Astrocyte (in vitro differentiated cells and primary cell): ENCODE measurements around the gene UBLCP1. TPM values are rescaled to one million over a fixed set of nuclear protein-coding genes. Genes with fewer than 3 reads are reported as not detected.
"Not testable (repeated sequence)": the region's sequence is repeated elsewhere in the genome, so short reads cannot be mapped to it uniquely, and the experiment has no call there.

Experiments used
- DNase-seq: peaks from one replicate; pipeline ENCODE4 v3.0.0-alpha.2; 2010; ENCODE audit warnings: low read depth
- FAIRE-seq: peaks from 2 replicates; lab custom pipeline; 2011; peaks lifted over from hg19 to GRCh38; lab: Jason Lieb, UNC
- H2AFZ ChIP-seq: 2 replicates; pipeline ENCODE4 v1.6.0; 2012; ENCODE audit warnings: low read depth, low read length, inconsistent platforms
- H3K27ac ChIP-seq: 2 replicates; pipeline ENCODE4 v1.5.1; 2011; ENCODE audit warnings: low read depth, low read length, inconsistent platforms
- H3K27me3 ChIP-seq: 2 replicates; pipeline ENCODE4 v1.6.0; 2011; ENCODE audit warnings: low read length, inconsistent platforms; ENCODE audit not compliant: insufficient read depth
- H3K36me3 ChIP-seq: 2 replicates; pipeline ENCODE4 v1.5.1; 2011; ENCODE audit warnings: low read length, inconsistent platforms; ENCODE audit not compliant: insufficient read depth
- H3K4me1 ChIP-seq: 2 replicates; pipeline ENCODE4 v1.5.1; 2011; ENCODE audit warnings: low read length, inconsistent platforms; ENCODE audit not compliant: insufficient read depth
- H3K4me2 ChIP-seq: 2 replicates; pipeline ENCODE4 v1.6.0; 2012; ENCODE audit warnings: low read length, inconsistent platforms
- H3K4me3 ChIP-seq: 2 replicates; pipeline ENCODE4 v1.5.1; 2011; ENCODE audit warnings: low read depth, mild to moderate bottlenecking, low read length, inconsistent platforms; ENCODE audit not compliant: insufficient read depth
- H3K79me2 ChIP-seq: 2 replicates; pipeline ENCODE4 v1.6.0; 2012; ENCODE audit warnings: mild to moderate bottlenecking, low read length, inconsistent platforms; ENCODE audit not compliant: insufficient read depth
- H3K9ac ChIP-seq: 2 replicates; pipeline ENCODE4 v1.6.0; 2012; ENCODE audit warnings: mild to moderate bottlenecking, low read length, inconsistent platforms
- H3K9me3 ChIP-seq: 2 replicates; pipeline ENCODE4 v1.5.1; 2012; ENCODE audit warnings: low read depth, mild to moderate bottlenecking, low read length, inconsistent platforms; ENCODE audit not compliant: insufficient read depth
- H4K20me1 ChIP-seq: 2 replicates; pipeline ENCODE4 v1.6.0; 2012; ENCODE audit warnings: low read length, inconsistent platforms; ENCODE audit not compliant: insufficient read depth
- H3K27ac Mint-ChIP-seq: one replicate; pipeline ENCODE4 v1.8.0; 2021; ENCODE audit warnings: mild to moderate bottlenecking, mixed read lengths; ENCODE audit not compliant: unreplicated experiment
- H3K27me3 Mint-ChIP-seq: one replicate; pipeline ENCODE4 v1.8.0; 2021; ENCODE audit warnings: low read depth, mixed read lengths; ENCODE audit not compliant: unreplicated experiment
- H3K36me3 Mint-ChIP-seq: one replicate; pipeline ENCODE4 v1.8.0; 2021; ENCODE audit warnings: low read depth, mixed read lengths; ENCODE audit not compliant: unreplicated experiment
- H3K4me1 Mint-ChIP-seq: one replicate; pipeline ENCODE4 v1.8.0; 2021; ENCODE audit warnings: low read depth, mixed read lengths; ENCODE audit not compliant: unreplicated experiment
- H3K4me3 Mint-ChIP-seq: one replicate; pipeline ENCODE4 v1.8.0; 2021; ENCODE audit warnings: mild to moderate bottlenecking, moderate library complexity, mixed read lengths; ENCODE audit not compliant: unreplicated experiment
- H3K9me3 Mint-ChIP-seq: one replicate; pipeline ENCODE4 v1.8.0; 2021; ENCODE audit warnings: mild to moderate bottlenecking, mixed read lengths; ENCODE audit not compliant: unreplicated experiment
- EZH2 ChIP-seq: IDR thresholded peaks from 2 replicates; pipeline ENCODE4 v1.6.1; 2012; ENCODE audit warnings: mild to moderate bottlenecking, low read length, inconsistent platforms; ENCODE audit not compliant: insufficient read depth
- total RNA-seq: library from RNA; stranded (reverse); gene quantifications from 2 replicates; pipeline ENCODE4 v1.2.1, GENCODE V29; 2021
- TF ChIP-seq, protein P1 (sequence below): IDR thresholded peaks from 2 replicates; pipeline ENCODE4 v1.5.1; 2011; ENCODE audit warnings: low read depth, mild to moderate bottlenecking, inconsistent platforms, low read length, moderate library complexity; ENCODE audit not compliant: insufficient read depth

UBLCP1 gene
- total RNA-seq, 1 donor from 2014 or later: 31.3 TPM

GRCh38 chr5:159301466-159301865, 38.4 kb downstream of the UBLCP1 start:
- H3K36me3 ChIP-seq: no peaks in the 10 kb centered on the region
- H3K79me2 ChIP-seq: no peaks in the 10 kb centered on the region
- FAIRE-seq: no peak

GRCh38 chr5:159301929-159302860, 39.1 kb downstream of the UBLCP1 start:
- not testable (repeated sequence) for H4K20me1 ChIP-seq, DNase-seq, H3K4me3 Mint-ChIP-seq, H3K36me3 ChIP-seq, H3K4me3 ChIP-seq, H3K4me1 ChIP-seq, H3K4me1 Mint-ChIP-seq, H3K9ac ChIP-seq, H3K36me3 Mint-ChIP-seq, H3K4me2 ChIP-seq, H2AFZ ChIP-seq, H3K27ac ChIP-seq, FAIRE-seq, H3K27me3 ChIP-seq, H3K79me2 ChIP-seq
- H3K9me3 ChIP-seq: peaks cover 19% of the 10 kb centered on the region
- Mint-ChIP-seq H3K9me3 (peaks cover 32% of the 10 kb centered on the region), H3K27me3 (peaks cover 15% of the 10 kb centered on the region), H3K27ac (peak overlapping the region; percentile 93)

More at GRCh38 chr5:159301466-159301865, 38.4 kb downstream of the UBLCP1 start:
- Mint-ChIP-seq H3K27ac (no peak overlapping the region), H3K9me3 (peaks cover 34% of the 10 kb centered on the region), H3K4me1 (peaks cover 3% of the 10 kb centered on the region), H3K36me3 (peaks cover 4% of the 10 kb centered on the region), H3K4me3 (no peak overlapping the region), H3K27me3 (peaks cover 14% of the 10 kb centered on the region)
- Histone ChIP-seq H4K20me1 (no peaks in the 10 kb centered on the region), H3K4me1 (no peaks in the 10 kb centered on the region), H3K27ac (no peak overlapping the region), H3K4me2 (no peak overlapping the region), H3K9me3 (peaks cover 19% of the 10 kb centered on the region), H3K27me3 (no peaks in the 10 kb centered on the region), H3K9ac (no peak overlapping the region), H2AFZ (no peak overlapping the region), H3K4me3 (no peak overlapping the region)
- TF ChIP-seq, protein P1, sequence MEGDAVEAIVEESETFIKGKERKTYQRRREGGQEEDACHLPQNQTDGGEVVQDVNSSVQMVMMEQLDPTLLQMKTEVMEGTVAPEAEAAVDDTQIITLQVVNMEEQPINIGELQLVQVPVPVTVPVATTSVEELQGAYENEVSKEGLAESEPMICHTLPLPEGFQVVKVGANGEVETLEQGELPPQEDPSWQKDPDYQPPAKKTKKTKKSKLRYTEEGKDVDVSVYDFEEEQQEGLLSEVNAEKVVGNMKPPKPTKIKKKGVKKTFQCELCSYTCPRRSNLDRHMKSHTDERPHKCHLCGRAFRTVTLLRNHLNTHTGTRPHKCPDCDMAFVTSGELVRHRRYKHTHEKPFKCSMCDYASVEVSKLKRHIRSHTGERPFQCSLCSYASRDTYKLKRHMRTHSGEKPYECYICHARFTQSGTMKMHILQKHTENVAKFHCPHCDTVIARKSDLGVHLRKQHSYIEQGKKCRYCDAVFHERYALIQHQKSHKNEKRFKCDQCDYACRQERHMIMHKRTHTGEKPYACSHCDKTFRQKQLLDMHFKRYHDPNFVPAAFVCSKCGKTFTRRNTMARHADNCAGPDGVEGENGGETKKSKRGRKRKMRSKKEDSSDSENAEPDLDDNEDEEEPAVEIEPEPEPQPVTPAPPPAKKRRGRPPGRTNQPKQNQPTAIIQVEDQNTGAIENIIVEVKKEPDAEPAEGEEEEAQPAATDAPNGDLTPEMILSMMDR: no peak
- TF ChIP-seq EZH2: no peak
- DNase-seq: peak; percentile 48

GRCh38 chr5:159303286-159303685, 40.2 kb downstream of the UBLCP1 start:
- Histone ChIP-seq H3K4me3 (no peak overlapping the region), H3K27me3 (no peaks in the 10 kb centered on the region), H3K79me2 (no peaks in the 10 kb centered on the region), H4K20me1 (no peaks in the 10 kb centered on the region), H3K4me2 (no peak overlapping the region), H3K36me3 (no peaks in the 10 kb centered on the region), H3K4me1 (no peaks in the 10 kb centered on the region), H2AFZ (no peak overlapping the region), H3K9ac (no peak overlapping the region), H3K27ac (no peak overlapping the region), H3K9me3 (peaks cover 14% of the 10 kb centered on the region)
- no peak for DNase-seq
- peaks cover 3% of the 10 kb centered on the region for H3K4me1 Mint-ChIP-seq
- H3K4me3 Mint-ChIP-seq: no peak overlapping the region
- H3K36me3 Mint-ChIP-seq: peaks cover 4% of the 10 kb centered on the region
- no peak overlapping the region for H3K27ac Mint-ChIP-seq
- H3K27me3 Mint-ChIP-seq: peaks cover 18% of the 10 kb centered on the region
- FAIRE-seq: no peak
- TF ChIP-seq, protein P1: no peak
- no peak for TF ChIP-seq EZH2
- H3K9me3 Mint-ChIP-seq: peaks cover 28% of the 10 kb centered on the region
